ENCODE data around the gene CDK5. TPM values are rescaled to one million over a fixed set of nuclear protein-coding genes. Genes with fewer than 3 reads are reported as not detected.

The CDK5 gene
- total and polyA plus RNA-seq, 9 of the 15 experiments (the other 6 are each of a cell fraction or from before 2014, with no cell fraction given): 3.2 to 38.0 (median 27.5) TPM

GRCh38 chr7:151087245-151088018, 29.7 kb upstream of the CDK5 start (continued):
- TF ChIP-seq, protein P1, sequence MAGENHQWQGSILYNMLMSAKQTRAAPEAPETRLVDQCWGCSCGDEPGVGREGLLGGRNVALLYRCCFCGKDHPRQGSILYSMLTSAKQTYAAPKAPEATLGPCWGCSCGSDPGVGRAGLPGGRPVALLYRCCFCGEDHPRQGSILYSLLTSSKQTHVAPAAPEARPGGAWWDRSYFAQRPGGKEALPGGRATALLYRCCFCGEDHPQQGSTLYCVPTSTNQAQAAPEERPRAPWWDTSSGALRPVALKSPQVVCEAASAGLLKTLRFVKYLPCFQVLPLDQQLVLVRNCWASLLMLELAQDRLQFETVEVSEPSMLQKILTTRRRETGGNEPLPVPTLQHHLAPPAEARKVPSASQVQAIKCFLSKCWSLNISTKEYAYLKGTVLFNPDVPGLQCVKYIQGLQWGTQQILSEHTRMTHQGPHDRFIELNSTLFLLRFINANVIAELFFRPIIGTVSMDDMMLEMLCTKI (IDR thresholded peaks at IDR 0.05; ENCODE audit: partially characterized antibody): no peak
- no peak for TF ChIP-seq SNIP1 (IDR thresholded peaks at IDR 0.05; ENCODE audit: low read depth)
- no peak for TF ChIP-seq ZNF134 (CRISPR knock-in tag; conservative IDR thresholded peaks at IDR 0.05)
- no peak for TF ChIP-seq ID3 (CRISPR knock-in tag; IDR thresholded peaks at IDR 0.05)
- TF ChIP-seq ID3 (tag; IDR thresholded peaks at IDR 0.05): 0 out of 2 replicates have a peak, but pooled peaks have one; percentile 43
- no peak for TF ChIP-seq LCOR (CRISPR knock-in tag; IDR thresholded peaks at IDR 0.05)
- peak; percentile 37 for TF ChIP-seq SMARCE1 (IDR thresholded peaks at IDR 0.05)
- no peak for TF ChIP-seq NR2F6 (CRISPR knock-in tag; IDR thresholded peaks at IDR 0.05)
- TF ChIP-seq ADNP (tag; IDR thresholded peaks at IDR 0.05): no peak
- no peak for TF ChIP-seq HDAC3 (IDR thresholded peaks at IDR 0.05; ENCODE audit: borderline replicate concordance, partially characterized antibody)
- peak; percentile 66 for TF ChIP-seq EGR1 (conservative IDR thresholded peaks at IDR 0.05)
- no peak for TF ChIP-seq ZNF217 (CRISPR knock-in tag; IDR thresholded peaks at IDR 0.05)
- TF ChIP-seq ZNF561 (CRISPR knock-in tag; conservative IDR thresholded peaks at IDR 0.05): no peak
- TF ChIP-seq, protein P2, sequence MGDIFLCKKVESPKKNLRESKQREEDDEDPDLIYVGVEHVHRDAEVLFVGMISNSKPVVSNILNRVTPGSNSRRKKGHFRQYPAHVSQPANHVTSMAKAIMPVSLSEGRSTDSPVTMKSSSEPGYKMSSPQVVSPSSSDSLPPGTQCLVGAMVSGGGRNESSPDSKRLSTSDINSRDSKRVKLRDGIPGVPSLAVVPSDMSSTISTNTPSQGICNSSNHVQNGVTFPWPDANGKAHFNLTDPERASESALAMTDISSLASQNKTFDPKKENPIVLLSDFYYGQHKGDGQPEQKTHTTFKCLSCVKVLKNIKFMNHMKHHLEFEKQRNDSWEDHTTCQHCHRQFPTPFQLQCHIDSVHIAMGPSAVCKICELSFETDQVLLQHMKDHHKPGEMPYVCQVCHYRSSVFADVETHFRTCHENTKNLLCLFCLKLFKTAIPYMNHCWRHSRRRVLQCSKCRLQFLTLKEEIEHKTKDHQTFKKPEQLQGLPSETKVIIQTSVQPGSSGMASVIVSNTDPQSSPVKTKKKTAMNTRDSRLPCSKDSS (IDR thresholded peaks at IDR 0.05; ENCODE audit: low read depth, partially characterized antibody): no peak
- 0 out of 2 replicates have a peak, but pooled peaks have one; percentile 0 for TF ChIP-seq NFRKB (IDR thresholded peaks at IDR 0.05; ENCODE audit: low read depth)
- no peak for TF ChIP-seq ZZZ3 (IDR thresholded peaks at IDR 0.05)
- TF ChIP-seq YY1 (IDR thresholded peaks at IDR 0.05; ENCODE audit: borderline replicate concordance in 1 of 3, control insufficient read depth in 1 of 3, extremely low read depth in 1 of 3, insufficient read depth in 3 of 3, insufficient read length in 1 of 3, insufficient replicate concordance in 2 of 3, low read depth in 1 of 3, low read length in 2 of 3): peak in 2 of 3 experiments; percentile 65 to 69
- TF ChIP-seq CBFA2T3 (IDR thresholded peaks at IDR 0.05): peak; percentile 25; the same call in 1 of the 2 replicates
- TF ChIP-seq DACH1 (IDR thresholded peaks at IDR 0.05; ENCODE audit: partially characterized antibody): no peak
- TF ChIP-seq CC2D1A (IDR thresholded peaks at IDR 0.05): no peak
- TF ChIP-seq SRSF1 (IDR thresholded peaks at IDR 0.05; ENCODE audit: low read depth, low read length): no peak
- 0 out of 2 replicates have a peak, but pooled peaks have one; percentile 8 for TF ChIP-seq HLTF (IDR thresholded peaks at IDR 0.05)
- TF ChIP-seq NCOA1 (IDR thresholded peaks at IDR 0.05; ENCODE audit: low read depth): no peak
- no peak for TF ChIP-seq BCL6 (CRISPR knock-in tag; IDR thresholded peaks at IDR 0.05)
- TF ChIP-seq ETV1 (tag; conservative IDR thresholded peaks at IDR 0.05; ENCODE audit: low read depth): peak; percentile 55
- TF ChIP-seq GATAD2B (IDR thresholded peaks at IDR 0.05; ENCODE audit: borderline replicate concordance): no peak
- TF ChIP-seq GABPA (tag; conservative IDR thresholded peaks at IDR 0.05; ENCODE audit: low read depth): no peak
- TF ChIP-seq POLR3G (IDR thresholded peaks at IDR 0.05; ENCODE audit: extremely low read depth, insufficient read length, insufficient replicate concordance): no peak

Measured in K562 (cell line).